Renal cortex interstitium (tissue), 11 donors: Measurements from ENCODE around the gene TOR4A. TPM values are rescaled to one million over a fixed set of nuclear protein-coding genes. Genes with fewer than 3 reads are reported as not detected.
"Not testable (repeated sequence)": the region's sequence is repeated elsewhere in the genome, so short reads cannot be mapped to it uniquely, and the experiment has no call there.

Source experiments
- DNase-seq, 11 donors: peaks; one replicate each; pipeline ENCODE4 v3.0.0-alpha.2; 2013; ENCODE audit warnings: low read depth in 9 of 11, low spot score in 4 of 11; ENCODE audit errors: extremely low read depth in 1 of 11
- polyA plus RNA-seq, 3 donors: library from polyadenylated mRNA; unstranded; fragments of 120-200 nt; gene quantifications; one replicate each; pipeline ENCODE4 v1.2.1, GENCODE V29; 2013; ENCODE audit not compliant: insufficient read length in 3 of 3

TOR4A gene
- polyA plus RNA-seq, 3 donors = 4.4 to 8.9 (median 6.3) TPM

DNA sequence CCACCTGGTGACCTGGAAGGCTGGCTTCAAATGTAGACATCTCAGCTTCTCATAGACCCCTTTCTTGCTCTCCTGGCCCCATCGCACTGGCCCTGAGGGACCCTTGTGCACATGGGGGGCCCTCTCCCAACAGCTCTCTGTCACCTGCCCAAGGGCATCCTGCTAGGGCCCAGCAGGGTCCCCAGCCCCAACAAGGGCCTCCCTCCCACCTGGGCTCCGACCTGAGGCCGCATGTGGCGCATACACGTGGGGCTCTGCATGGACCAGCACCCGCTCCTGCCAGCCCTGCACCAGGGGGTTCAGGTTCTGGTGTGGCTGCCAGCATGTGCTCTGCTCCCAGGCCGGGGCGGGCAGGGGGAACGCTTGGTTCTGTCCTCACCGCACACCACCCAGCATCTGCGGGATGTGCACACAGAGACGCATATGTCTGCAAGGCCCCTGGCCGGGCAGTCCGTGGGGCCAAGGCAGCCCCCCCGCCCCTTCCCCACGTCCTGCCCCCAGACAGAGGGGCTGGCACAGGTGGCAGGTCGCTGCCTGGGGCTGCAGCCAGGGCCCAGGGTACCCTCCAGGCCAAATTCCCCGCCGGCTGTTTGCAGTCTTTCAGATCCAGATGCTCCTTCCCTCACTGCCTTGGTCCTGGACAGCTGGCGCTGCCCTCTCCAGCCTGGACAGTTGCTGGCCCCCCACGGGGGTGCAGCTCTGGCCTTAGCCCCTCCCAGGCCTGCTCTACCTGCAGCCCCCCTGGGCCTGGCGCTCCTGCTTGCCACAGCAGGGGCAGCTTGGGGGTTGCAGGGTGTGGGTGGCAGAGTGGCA is 42.4 kb downstream of the TOR4A start:
- no peak for DNase-seq

- DNase-seq = no peak
Observed at GRCh38 chr9:137320555-137321384, 43.2 kb downstream of the TOR4A start.

GRCh38 chr9:137321726-137322361 is 44.3 kb downstream of the TOR4A start:
- no peak for DNase-seq

GRCh38 chr9:137323531-137324331 is 46.2 kb downstream of the TOR4A start:
- no peak for DNase-seq

GRCh38 chr9:137325124-137325523 is 47.6 kb downstream of the TOR4A start:
- no peak for DNase-seq

- DNase-seq = no peak
Observed at GRCh38 chr9:137325799-137326198, 48.3 kb downstream of the TOR4A start.

DNA sequence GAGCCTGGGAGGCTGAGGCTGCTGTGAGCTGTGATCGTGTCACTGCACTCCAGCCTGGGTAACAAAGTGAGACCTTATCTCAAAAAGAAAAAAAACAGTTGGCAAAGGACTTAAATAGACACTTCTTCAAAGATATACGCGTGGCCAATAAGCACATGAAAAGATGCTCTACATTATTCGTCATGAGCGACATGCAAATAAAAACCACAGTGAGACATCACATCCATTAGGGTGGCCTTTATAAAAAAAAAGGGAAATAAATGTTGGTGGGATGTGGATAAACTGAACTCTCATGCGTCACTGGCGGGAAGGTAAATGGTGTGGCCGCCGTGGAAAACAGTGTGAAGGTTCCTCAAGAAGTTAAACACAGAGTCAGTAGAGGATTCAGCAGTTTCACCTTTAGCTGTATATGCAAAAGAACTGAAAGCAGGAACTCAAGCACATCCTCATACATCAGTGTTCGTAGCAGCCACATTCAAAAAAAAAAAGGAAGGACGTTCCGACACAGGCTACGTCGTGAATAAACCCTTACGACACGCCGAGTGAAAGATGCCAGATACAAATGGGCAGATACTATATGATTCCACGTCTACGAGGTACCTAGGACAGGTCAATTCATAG is 49.0 kb downstream of the TOR4A start:
- no peak for DNase-seq

DNA sequence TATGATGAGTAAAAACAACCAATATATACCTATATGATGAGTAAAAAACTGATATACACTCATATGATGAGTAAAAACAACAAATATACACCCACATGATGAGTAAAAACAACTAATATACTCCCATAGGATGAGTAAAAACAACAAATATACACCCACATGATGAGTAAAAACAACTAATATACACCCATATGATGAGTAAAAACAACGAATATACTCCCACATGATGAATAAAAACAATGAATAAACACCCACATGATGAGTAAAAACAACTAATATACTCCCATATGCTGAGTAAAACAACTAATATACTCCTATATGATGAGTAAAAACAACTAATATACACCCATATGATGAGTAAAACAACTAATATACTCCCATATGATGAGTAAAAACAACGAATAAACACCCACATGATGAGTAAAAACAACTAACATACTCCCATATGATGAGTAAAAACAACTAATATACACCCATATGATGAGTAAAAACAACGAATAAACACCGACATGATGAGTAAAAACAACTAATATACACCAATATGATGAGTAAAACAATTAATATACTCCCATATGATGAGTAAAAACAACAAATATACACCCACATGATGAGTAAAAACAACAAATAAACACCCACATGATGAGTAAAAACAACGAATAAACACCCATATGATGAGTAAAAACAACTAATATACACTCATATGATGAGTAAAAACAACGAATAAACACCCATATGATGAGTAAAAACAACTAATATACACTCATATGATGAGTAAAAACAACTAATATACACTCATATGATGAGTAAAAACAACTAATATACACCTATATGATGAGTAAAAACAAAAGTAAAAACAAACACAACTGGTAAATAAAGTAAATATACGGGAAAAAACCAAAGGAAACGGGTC is 50.4 kb downstream of the TOR4A start:
- DNase-seq = not testable (repeated sequence)

DNA sequence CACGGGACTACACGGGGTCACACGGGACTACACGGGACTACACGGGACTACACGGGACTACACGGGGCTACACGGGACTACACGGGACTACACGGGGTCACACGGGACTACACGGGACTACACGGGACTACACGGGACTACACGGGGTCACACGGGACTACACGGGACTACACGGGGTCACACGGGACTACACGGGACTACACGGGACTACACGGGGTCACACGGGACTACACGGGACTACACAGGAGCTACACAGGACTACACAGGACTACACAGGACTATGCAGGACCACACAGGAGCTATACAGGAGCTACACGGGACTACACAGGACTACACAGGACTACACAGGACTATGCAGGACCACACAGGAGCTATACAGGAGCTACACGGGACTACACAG is 52.1 kb downstream of the TOR4A start:
- DNase-seq = not testable (repeated sequence)

GRCh38 chr9:137330689-137331088 is 53.2 kb downstream of the TOR4A start:
- no peak for DNase-seq

DNA sequence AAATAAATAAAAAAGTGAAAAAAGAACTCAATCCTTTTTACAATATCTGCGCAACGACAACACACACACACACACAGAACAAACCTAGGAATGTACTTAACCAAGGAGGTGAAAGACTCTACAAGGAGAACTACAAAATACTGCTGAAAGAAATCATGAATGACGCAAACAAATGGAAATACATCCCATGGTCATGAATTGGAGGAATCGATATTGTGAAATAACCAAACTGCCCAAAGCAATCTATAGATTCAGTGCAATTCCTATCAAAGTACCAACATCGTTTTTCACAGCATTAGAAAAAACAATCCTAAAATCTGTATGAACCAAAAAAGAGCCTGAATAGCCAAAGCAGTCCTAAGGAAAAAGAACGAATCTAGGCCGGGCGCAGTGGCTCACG is 54.4 kb downstream of the TOR4A start:
- no peak for DNase-seq

Other genes starting within 250 kb of the TOR4A start
- 10 to 100 TPM; 43.4 to 66.6 (median 61.6) TPM for gene ABCA2, start 249.5 kb upstream of the TOR4A start, polyA plus RNA-seq
- under 1 TPM; 0.07 to 0.15 (median 0.12) TPM for gene FUT7, start 245.6 kb upstream of the TOR4A start, polyA plus RNA-seq
- gene NPDC1, start 231.5 kb upstream of the TOR4A start, polyA plus RNA-seq = 10 to 100 TPM; 12.9 to 38.4 (median 31.5) TPM
- 1 to 10 TPM; 4.3 to 5.3 (median 4.7) TPM for gene ENTPD2, start 223.7 kb upstream of the TOR4A start, polyA plus RNA-seq
- 1 to 10 TPM; 6.6 to 9.2 (median 6.8) TPM for gene SAPCD2, start 207.2 kb upstream of the TOR4A start, polyA plus RNA-seq
- gene UAP1L1, start 200.2 kb upstream of the TOR4A start, polyA plus RNA-seq = 1 to 10 TPM; 4.9 to 9.2 (median 5.7) TPM
- gene MAN1B1, start 190.7 kb upstream of the TOR4A start, polyA plus RNA-seq = 10 to 100 TPM; 46.1 to 62.1 (median 55.3) TPM
- 10 to 100 TPM; 15.2 to 30.6 (median 24.7) TPM for gene DPP7, start 163.0 kb upstream of the TOR4A start, polyA plus RNA-seq
- gene GRIN1, start 138.6 kb upstream of the TOR4A start, polyA plus RNA-seq = under 1 TPM in 1 of 3 donors, not detected in 2; 0.34 TPM
- gene LRRC26, start 107.7 kb upstream of the TOR4A start, polyA plus RNA-seq = under 1 TPM in 1 of 3 donors, not detected in 2; 0.14 TPM
- gene TMEM210, start 105.7 kb upstream of the TOR4A start, polyA plus RNA-seq = not detected
- 10 to 100 TPM; 35.5 to 56.7 (median 49.2) TPM for gene ANAPC2, start 89.2 kb upstream of the TOR4A start, polyA plus RNA-seq
- gene SSNA1, start 89.0 kb upstream of the TOR4A start, polyA plus RNA-seq = 10 to 100 TPM; 36.9 to 62.9 (median 49.8) TPM
- gene TPRN, start 77.0 kb upstream of the TOR4A start, polyA plus RNA-seq = 10 to 100 TPM; 14.8 to 17.3 (median 16.4) TPM
- gene TMEM203, start 72.1 kb upstream of the TOR4A start, polyA plus RNA-seq = 10 to 100 TPM; 40.2 to 46.4 (median 42.7) TPM
- 10 to 100 TPM in 2 of 3 donors, 1 to 10 TPM in 1; 8.2 to 15.1 (median 14.2) TPM for gene NDOR1, start 72.0 kb upstream of the TOR4A start, polyA plus RNA-seq
- 10 to 100 TPM in 2 of 3 donors, 1 to 10 TPM in 1; 6.0 to 13.3 (median 13.2) TPM for gene RNF208, start 55.5 kb upstream of the TOR4A start, polyA plus RNA-seq
- 10 to 100 TPM in 2 of 3 donors, 1 to 10 TPM in 1; 8.5 to 13.9 (median 12.8) TPM for gene CYSRT1, start 52.6 kb upstream of the TOR4A start, polyA plus RNA-seq
- gene RNF224, start 50.2 kb upstream of the TOR4A start, polyA plus RNA-seq = 10 to 100 TPM in 2 of 3 donors, 1 to 10 TPM in 1; 7.9 to 15.2 (median 12.0) TPM
- gene SLC34A3, start 46.8 kb upstream of the TOR4A start, polyA plus RNA-seq = 10 to 100 TPM in 2 of 3 donors, 1 to 10 TPM in 1; 5.0 to 13.8 (median 11.6) TPM
- 100 to 1,000 TPM; 331 to 492 (median 358) TPM for gene TUBB4B, start 36.4 kb upstream of the TOR4A start, polyA plus RNA-seq
- 1 to 10 TPM; 2.2 to 4.2 (median 2.6) TPM for gene STPG3, start 26.4 kb upstream of the TOR4A start, polyA plus RNA-seq
- gene NELFB, start 22.4 kb upstream of the TOR4A start, polyA plus RNA-seq = 10 to 100 TPM; 49.8 to 62.2 (median 55.2) TPM
- 1 to 10 TPM; 6.8 to 9.0 (median 7.7) TPM for gene NRARP, start 24.5 kb downstream of the TOR4A start, polyA plus RNA-seq
- gene EXD3, start 145.4 kb downstream of the TOR4A start, polyA plus RNA-seq = 10 to 100 TPM; 12.0 to 35.4 (median 16.6) TPM
- 10 to 100 TPM in 1 of 3 donors, 1 to 10 TPM in 2; 4.8 to 15.9 (median 6.0) TPM for gene NOXA1, start 145.7 kb downstream of the TOR4A start, polyA plus RNA-seq
- gene ENTPD8, start 163.6 kb downstream of the TOR4A start, polyA plus RNA-seq = under 1 TPM; 0.14 to 0.68 (median 0.63) TPM
- gene NSMF, start 181.6 kb downstream of the TOR4A start, polyA plus RNA-seq = 10 to 100 TPM; 52.9 to 57.8 (median 56.5) TPM